C1 segment of cervical spinal cord (tissue), 14 donors: ENCODE data around the gene CHI3L2.

Source experiments
- DNase-seq, 14 donors: peaks; one replicate each; lab custom pipeline; 2025; lab: John Stamatoyannopoulos, UW

CHI3L2 gene, protein sequence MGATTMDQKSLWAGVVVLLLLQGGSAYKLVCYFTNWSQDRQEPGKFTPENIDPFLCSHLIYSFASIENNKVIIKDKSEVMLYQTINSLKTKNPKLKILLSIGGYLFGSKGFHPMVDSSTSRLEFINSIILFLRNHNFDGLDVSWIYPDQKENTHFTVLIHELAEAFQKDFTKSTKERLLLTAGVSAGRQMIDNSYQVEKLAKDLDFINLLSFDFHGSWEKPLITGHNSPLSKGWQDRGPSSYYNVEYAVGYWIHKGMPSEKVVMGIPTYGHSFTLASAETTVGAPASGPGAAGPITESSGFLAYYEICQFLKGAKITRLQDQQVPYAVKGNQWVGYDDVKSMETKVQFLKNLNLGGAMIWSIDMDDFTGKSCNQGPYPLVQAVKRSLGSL

DNA sequence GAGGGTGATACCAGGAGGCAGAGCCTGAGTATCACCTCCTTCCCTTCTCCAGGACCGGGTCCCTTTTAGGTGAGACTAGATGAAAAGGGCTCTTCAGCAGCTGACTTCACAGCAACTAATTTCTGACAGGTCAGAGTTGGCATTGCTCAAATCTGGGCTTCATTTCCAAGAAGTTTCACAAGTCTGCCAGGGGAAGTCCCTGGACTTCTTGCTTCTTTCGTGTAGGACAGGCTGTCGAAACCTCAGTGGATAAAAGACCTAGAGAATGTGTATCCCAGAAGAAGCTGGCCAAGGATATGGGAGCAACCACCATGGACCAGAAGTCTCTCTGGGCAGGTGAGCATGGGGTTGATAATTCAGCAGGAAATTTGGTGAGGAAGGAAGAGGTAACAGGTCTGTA lies at the start of gene CHI3L2:
CHI3L2 (plus strand) TSS at position 280 of the 400 bp plus-strand sequence; CDS start at position 297, 17 bp downstream.
- peak in 1 of 14 donors; percentile 44 for DNase-seq

DNA sequence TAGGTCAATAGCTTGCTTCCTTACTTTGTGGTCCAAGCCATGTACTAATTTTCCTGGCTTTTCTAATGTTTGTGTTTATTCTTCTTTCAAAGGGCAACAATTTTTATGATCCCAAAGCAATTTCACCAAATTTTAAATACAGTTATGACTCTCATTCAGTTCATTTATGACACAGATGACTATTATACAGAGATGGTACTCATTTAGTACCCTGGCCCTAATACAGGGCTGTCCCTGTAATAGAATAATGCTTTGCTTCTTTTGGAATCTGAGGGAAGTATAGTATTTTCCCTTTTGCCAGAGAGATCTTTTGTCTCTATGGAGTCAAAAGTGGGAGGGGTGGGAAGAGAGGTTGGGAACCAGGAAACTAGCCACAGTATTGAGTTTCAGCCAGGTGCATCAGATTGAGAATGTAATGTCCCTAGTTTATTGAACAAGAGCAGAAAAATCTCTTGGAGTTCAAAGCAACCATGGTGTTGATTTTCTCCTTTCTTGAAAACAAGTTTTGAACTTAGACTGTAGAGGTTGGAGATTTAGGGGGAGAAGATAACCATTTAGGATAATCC lies 47.5 kb upstream of the CHI3L2 start:
- DNase-seq, result no peak

DNA sequence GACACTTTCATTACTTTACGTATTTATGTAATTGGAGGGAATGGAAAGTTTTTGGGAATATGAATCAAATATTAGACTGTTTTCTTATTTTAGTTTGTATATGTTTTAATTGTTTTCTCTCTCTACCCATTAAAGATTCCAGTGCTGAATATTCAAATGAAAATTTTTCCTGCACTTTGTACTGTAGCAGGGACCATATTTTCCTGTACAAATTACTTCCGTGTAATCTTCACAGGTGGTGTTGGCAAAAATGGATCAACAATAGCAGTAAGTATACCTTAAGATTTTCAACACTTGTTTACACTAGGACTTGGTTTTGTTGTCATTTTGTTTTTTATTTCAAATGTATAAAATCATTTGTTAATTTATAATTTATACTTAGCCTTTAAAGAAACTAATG lies 45.5 kb upstream of the CHI3L2 start:
- no peak for DNase-seq

DNA sequence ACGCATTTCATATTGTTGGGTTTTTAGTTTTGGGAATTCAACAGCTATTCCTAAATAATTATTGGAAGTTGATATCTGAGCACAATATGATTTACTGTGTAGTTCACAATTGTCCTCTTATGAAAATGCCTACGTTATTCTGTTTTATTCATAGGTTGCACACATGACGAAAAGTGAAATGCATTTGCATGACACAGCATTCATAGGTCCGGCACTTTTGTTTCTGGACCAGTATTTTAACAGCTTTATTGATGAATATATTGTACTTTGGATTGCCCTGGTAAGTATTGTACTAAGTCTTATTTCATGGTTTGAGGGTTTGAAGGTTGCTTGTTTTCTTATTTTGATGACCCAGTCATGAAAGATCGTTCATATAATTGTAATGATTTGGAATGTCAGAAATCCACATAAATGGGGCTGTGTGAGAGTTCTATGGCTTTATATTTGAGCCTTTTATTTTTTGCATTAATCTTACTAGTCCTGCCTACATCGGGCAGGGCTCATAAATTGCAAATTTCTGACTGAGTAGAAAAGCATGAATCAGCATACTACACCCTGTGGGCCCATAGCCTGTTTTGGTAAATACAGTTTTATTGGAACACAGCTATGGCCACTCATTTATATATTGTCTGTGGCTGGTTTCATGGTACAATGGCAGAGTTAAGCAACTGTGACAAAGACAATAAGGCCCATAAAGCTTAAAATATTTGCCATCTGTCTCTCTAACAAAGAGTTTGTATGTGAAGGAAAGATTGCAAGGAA lies 44.0 kb upstream of the CHI3L2 start:
- no peak for DNase-seq

DNA sequence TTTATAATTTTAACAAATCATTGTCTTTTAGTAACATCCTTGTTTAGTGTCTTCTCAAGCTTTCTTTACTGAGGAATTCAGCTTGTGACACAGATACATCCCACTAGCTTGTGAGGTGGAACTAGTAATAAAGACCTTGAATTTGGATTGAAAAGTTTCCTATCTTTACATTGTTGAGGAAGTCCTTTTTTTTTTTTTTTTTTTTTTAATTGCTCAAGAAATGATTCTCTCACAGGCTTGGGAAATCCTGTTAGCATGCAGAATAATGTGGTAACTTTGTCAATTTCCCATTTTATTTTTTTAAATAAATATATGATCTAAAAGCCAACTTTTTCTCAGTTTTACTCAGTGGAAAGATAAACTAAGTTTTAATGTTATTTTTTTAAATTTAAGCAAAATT lies 42.9 kb upstream of the CHI3L2 start:
- no peak for DNase-seq

DNA sequence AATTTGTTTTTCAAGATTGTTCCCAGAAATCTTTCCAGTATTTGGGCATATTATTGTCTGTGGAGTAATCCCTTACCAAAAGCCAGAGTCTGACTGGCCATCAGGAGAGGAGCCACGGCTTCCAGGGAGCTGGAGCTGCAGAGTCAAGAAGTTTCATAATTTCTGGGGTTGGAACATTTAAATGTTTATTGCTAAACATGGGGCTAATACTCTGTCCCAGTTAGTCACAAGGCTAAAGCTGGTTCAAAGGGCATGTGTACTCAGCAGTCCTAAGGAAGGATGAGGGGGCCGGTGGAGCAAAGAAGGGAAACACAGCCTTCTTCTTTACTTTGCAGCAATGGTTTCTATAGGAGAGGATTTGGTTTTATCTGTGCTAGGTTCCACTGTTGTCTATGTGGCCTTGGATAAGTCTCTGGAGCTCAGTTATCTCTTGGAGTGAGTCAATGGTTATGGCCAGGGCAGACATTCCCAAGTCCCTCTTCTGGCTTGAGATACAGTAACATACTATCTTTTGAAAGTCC lies 36.5 kb upstream of the CHI3L2 start:
- DNase-seq, result no peak

DNA sequence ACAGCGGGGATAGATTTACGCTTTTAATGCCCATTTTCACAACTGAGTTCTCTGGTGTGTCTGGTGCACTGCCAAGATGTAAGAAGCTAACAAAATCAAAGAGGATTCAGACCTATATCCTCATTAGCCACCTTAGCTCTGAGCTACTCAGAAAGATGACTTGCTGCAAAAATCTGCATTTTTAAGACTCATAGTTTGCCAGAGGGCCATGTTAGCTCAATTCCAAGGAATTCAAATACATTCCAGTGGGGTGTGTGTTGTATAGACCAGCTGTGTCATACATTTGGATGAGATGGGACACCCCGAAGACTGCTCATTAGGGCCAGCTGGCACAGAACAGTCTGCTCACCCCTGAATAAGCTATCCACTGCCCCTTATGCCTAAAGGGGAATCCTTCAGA lies 36.0 kb upstream of the CHI3L2 start:
- no peak for DNase-seq

DNA sequence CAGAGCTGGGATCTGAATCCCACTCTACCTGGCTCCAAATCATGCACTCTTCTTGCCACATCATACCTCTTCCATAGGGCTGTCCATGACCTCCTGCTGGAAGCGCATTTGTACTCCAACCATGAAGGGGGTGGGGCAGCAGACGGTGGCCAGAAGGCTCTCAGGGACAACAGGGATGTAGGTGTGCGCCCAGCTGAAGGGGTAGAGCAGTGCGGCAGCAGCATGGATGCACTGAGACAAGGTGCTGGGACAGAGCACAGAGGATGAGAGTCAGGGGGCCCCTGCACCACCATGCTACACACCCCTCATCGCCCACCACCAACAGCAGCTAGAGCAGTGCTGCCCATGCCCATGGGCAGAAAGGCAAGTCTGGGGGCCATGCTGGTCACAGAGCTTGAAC lies 35.4 kb upstream of the CHI3L2 start:
- no peak for DNase-seq

DNA sequence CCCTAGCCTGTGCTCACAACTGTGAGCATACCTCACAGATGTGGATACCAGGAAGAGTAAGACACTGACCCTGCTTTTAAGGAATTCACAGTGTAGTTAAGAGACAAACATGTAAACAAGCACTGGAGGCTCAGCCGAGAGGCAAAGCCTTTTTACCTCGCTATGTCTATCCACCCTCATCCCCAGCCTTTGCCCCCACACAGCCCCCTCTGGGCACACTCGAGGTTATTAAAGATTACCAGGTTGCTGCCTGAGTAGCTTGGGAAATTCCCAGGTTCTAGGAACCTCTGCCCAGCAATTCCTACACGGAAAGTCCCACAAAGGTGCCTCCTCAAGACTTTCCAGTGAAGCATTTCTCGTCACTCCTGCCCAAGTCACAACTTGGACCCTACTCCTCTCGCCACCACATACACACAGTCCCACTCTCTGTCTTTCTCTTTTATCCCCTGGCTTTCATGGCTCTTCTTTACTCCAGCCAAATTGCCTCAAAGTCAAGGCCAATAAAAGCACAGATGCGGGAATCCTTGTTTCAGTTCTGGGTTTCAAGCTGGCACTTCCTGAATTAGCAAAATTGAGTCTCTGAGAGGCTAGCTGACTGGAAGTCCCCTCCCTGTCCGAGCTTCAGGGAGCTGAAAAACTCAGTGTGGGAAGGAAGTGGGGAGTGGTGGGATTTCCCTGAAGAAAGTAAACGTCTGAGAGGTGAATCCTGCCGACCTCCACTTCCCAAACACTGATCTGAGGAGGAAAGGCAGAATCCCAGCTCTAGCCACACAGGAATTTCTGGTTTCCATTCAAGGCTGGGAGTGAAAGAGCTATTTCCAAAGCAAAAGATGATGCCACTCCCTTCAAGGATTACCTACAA lies 34.6 kb upstream of the CHI3L2 start:
- DNase-seq, result peak in 3 of 14 donors; percentile 10 to 69 (median 29)

DNA sequence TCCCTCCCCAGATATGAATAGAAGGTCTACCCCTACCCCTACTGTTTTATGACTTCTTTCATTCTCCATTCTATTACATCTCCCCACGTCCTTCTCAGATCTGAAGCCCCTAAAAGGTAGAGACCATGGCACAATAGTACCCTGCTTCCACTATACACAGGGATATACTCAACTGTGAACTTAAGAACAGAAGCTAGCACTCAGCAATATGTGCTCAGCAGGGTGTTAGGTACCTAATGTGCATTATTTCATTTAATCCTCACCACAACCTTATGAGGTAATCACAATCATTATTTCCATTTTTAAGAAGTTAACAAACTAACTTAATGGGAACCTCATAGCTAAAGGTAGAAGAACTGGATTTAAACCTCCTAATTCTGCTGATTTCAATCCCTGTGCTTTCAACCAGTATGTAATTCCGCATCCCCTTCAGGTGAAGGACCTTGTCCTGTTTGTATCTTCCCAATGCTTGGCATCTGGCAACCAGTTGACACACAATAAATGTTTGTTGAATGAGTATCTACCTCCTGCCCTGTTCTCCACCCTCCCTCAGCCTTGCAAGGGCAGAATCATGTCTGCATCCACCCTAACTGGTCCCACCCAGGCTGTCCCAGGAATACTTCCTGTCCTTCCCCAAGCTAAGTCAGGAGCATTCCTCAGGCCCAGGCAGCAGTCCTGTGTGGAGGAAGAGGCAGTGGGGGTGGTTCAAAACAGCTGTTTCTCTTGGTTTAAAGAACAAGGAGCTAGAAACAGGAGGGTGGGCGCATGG lies 33.6 kb upstream of the CHI3L2 start:
- no peak for DNase-seq

DNA sequence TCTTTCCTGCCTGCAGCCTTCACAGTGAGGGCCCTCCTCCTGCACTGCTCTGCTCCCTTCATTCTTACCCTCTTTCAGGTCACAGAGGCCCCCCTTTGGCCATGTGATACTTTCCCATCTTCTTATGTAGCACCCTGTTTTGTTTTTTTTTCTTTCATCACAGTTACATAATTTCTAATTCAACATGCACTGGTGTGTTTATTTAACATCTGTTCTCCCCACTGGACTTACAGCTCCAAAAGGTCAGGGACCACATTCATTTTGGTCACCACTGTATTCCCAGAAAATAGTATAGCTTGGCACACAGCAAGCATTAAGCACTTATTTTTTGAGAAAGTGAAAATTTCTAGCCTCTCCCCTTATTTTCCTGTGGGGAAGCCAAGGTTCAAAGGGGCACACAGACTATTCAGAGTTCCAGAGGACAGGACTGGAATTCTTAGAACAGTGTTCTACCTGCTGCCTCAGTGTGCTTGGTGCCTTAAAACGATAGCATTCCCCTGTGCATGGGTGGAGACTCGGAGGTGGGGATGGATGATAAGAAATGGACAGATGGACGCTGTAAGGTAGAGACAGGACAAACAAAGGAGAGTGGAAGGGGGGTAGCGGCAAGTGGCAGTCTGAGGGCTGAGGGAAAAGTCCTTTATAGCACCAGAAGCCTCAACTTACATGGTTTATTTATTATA lies 32.4 kb upstream of the CHI3L2 start:
- no peak for DNase-seq

DNA sequence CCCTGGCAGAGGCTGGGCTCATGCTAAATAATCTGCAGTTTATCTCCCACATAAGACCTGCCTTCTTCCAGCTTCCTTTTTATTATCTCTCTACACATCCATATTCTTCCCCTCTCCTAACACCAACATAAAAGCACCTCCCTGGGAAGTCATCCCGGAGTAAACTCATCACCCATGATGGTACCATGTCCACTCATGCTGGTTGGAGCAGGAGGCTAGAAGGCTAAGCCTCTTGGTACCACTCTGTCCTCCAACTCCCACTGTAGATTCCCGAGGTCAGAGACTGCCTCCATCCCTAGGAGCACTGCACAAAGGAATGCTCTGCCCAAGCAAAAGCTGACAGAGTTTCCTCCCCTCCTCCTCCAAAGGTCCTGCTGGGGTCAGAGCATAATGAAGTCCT lies 31.3 kb upstream of the CHI3L2 start:
- DNase-seq, result no peak

DNA sequence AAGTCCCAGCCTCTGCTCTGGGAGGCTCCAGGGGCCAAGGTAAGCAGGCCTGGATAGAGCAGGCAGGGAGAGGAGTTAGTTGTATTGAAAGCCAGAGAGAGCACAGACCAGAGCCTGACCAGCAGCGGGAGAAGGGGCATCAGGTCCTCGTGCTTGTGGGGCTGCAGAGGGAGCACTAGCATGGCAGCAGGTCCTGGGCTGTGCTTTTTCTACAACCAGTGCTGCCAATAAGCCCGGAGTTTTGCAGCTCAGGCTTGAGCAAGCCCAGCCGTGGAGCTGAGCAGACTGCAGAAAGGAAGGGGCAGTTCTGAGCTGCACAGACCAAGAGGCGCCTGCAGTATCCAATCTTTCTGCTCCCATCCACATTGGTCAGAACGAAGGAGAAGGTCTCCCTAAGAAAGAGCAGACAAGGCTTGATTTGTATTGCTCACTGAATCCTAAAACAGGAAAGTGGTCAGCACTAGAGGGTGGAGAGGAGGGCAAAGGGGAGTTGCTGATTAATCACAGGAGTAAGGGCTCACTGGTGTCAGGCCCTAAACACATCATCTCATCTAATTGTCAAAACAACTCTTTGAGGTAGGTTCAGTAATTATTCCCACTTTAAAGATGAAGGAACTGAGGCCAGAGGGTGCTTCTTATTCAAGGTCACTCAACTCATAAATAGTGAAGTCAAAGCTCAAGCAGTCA lies 29.8 kb upstream of the CHI3L2 start:
- DNase-seq, result no peak

DNA sequence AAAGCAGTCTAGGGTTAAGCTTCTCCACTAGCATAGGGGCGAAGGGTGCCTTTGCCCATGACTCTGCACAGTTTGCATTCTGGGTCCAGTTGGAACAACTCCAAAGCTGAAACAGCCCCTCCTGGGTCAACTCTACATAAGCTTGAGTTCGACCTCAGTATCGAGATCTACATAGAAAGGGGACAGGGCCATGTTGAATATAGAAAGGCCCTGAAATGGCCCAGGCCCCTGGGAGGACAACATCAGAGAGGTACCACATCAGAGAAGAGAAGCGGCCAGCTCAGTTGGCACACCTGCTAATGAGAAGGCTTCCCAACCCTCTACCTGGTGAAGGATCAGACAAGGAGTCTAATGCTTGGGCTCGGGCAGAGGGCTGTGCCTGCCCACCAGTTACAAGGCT lies 28.7 kb upstream of the CHI3L2 start:
- no peak for DNase-seq

DNA sequence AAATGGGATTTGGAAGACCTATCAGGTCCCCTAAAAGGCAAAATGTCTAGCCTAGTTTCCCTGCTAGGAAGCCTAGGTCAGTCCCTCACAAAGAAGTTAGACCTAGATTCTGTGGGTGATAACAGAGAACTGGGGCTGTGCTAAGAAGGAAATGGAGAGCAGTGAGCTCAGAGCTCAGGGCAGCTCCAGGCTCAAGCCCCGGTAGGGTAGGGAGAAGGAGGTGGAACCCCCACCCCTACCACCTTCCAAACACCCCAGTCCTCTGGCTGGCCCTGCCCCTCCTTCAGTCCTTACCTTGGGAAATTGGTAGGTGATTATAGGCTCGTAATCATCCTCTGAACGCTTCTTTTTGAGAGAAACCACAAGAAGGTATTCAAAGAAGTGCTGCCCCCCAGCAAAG lies 28.2 kb upstream of the CHI3L2 start:
- no peak for DNase-seq

DNA sequence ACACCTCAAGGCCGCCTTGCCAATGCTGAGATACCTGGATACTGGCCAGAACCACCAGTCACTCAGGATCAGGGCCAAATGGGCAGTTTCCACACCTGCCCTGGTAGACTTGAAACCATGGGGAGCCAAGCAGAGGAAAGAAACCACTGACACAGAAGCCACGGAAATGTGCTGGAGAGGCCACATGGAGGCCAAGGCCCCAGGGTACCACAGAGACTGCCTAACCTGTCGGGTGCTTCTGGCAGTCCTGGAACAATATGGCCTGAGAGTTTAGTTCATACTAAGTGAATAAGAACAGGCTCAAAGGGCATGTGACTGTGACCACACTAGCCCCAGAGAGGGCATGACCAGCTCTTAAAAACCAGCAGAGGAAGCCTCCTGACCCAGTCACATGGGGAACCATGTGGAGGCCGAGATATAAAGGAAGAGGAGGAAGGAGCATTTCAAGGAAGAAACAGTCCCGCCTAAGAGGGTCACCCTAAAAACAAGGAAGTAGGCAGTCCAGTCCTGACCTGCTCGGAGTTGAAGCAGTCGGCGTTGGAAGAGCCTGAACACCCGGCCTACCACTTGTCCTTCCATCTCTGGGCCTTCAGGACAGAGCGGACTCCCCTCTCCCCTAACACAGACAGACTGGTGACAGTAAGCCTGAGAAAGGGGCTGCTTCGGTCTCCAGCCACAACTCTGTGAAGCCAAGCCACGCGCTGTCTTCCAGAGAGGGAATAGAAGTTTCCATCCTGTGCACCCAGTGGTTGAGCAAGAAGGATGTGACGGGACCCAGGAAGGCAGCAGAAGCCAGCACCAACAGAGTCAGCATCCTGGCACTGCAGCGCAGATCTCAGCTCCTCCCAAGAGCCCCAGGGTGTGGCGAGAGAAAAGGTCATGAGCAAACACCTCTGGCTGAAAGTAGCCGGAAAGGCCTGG lies 27.4 kb upstream of the CHI3L2 start, which contains the start of gene DENND2D:
DENND2D (minus strand) TSS at position 766 of the 921 bp plus-strand sequence; CDS start at position 579, 187 bp downstream.
- peak in 10 of 14 donors; percentile 11 to 71 (median 40) for DNase-seq

DNA sequence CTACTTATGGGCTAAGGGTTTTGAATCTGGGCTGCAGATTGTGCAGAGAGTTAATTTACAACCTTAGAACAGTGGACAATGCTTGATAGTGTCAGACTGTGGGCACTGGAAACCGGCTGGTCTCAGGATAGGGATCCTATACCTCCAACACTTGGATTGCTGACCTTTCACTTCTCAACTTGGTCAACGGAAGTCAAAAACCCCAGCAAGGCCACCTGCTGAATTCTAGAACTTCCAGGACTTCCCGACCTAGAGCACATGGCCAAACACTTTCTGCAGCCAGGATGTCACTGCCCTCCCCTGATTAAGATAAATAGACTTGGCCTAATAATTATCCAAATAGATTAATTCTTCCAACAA lies 26.7 kb upstream of the CHI3L2 start:
- DNase-seq, result no peak
